NCI-H146 treated with DMSO at 0.1 percent for 48 hours (cell line): ENCODE data around the gene LRRC28.
A peak's percentile ranks its signal among the peaks of the same experiment; 100 is the strongest.

ENCODE experiments used
- DNase-seq: peaks from one replicate; lab custom pipeline; 2025; ENCODE audit not compliant: unreplicated experiment; lab: John Stamatoyannopoulos, UW

Gene LRRC28

GRCh38 chr15:99433757-99434450 lies 182.6 kb downstream of the LRRC28 start:
- DNase-seq: no peak

- DNase-seq: no peak
Measured at GRCh38 chr15:99434506-99435112, 183.3 kb downstream of the LRRC28 start.

GRCh38 chr15:99435113-99435695 lies 183.9 kb downstream of the LRRC28 start:
- peak; percentile 77 for DNase-seq

DNA sequence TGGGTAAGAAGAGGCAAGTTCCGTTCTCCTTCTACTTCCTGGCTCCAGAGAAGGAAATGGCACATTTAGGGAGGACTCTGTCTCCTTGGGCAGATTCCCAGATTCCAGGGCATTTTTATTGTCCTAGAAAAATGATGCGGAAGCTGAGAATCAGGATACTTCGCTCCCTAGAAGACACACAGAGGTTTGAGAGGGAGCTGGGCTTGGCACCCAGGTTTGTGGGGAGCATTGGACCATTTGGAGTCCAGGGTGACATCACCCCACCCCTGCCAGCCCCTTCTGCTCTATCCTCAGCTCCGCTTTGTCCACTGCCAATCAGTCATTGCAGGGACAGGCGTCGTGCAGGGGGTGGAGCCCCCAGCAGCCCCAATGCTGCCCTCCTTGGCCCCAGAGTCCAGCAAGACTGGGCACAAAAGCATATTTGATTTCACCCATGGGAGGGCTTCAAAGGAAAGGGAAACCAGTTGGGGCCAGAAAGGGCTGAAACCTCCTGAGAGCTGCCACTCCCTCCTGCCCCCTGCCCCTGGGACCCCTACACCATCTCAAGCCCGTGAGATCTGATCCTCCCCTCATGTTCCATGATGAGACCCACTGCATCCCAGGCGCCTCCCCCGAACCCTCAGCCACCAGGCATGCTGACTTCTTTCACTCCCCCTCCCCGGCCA lies 184.7 kb downstream of the LRRC28 start:
- DNase-seq: no peak

DNA sequence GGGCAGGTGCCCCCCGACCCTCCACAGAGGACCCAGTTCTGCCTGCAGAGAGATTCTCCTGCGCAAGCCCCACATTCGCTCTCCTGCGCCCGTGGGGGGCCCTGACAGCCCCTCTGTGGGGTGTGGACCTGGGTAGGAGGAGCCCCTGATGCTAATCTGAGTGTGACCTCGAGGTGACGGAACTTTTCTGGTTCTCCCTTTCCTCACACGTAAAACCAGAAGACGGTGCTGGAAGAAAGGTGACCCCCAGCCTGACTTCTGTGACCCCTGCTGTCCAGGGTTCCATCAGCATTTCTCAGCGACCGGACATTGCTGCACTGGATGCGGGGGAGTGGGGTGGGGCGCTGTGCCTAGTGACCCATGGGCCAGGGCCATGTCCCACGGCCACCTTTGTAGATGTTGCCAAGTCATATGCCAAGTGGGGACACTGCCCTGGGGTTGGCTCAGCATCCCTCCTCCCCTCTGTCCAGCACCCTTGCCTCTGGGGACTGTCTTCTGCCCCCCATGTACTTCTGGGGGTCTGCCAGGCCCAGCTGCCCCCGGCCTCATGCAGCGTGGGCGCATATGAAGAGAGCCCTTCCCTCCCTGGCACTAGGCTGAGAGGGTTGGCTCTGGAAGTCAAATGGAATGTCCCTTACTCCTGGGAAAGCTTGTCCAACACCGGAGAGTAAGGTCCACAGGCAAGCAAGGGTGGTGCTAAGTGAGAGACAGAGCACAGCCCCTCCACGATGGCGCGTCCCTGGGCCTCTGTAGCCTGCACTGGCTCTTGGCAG lies 185.4 kb downstream of the LRRC28 start:
- no peak for DNase-seq

- no peak for DNase-seq
Measured at GRCh38 chr15:99437315-99438223, 186.3 kb downstream of the LRRC28 start.

GRCh38 chr15:99438224-99438585 lies 186.9 kb downstream of the LRRC28 start:
- DNase-seq: no peak

GRCh38 chr15:99438691-99439523 lies 187.6 kb downstream of the LRRC28 start:
- no peak for DNase-seq

DNA sequence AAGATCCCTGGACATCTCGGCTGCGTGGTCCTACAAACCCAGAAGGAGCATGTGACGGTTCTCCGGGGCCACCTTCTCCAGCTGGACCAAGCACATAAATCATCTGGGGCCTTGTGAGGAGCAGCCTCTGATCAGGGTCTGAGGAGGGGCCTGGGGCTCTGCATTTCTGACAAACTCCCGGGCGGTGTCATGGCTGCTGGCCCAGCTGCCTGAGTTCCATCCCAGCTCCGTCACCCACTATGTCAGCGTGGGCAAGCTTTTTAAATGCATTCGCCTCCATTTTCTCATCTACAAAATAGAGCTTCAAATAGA lies 188.2 kb downstream of the LRRC28 start:
- DNase-seq: no peak

- no peak for DNase-seq
Measured at GRCh38 chr15:99440029-99440428, 188.7 kb downstream of the LRRC28 start.
